SU-DHL-6 (cell line): Measurements from ENCODE around the gene ANGPTL5.

Source experiments
- EZH2phosphoT487 ChIP-seq: fragments of 200-600 bp; sonication (generic), shearing (Covaris generic); conservative IDR thresholded peaks from 2 replicates; pipeline ENCODE4 v1.6.1; 2018; ENCODE audit warnings: mild to moderate bottlenecking, antibody characterized with exemption, low read length, moderate library complexity, mixed read lengths
- TF ChIP-seq, protein P1 (sequence below): fragments of 200-600 bp; sonication (generic); IDR thresholded peaks from one replicate; pipeline ENCODE4 v1.5.1; 2017; ENCODE audit warnings: antibody characterized with exemption, mild to moderate bottlenecking, low read length, moderate library complexity; ENCODE audit not compliant: insufficient read depth, poor library complexity, severe bottlenecking

- TF ChIP-seq, protein P1, sequence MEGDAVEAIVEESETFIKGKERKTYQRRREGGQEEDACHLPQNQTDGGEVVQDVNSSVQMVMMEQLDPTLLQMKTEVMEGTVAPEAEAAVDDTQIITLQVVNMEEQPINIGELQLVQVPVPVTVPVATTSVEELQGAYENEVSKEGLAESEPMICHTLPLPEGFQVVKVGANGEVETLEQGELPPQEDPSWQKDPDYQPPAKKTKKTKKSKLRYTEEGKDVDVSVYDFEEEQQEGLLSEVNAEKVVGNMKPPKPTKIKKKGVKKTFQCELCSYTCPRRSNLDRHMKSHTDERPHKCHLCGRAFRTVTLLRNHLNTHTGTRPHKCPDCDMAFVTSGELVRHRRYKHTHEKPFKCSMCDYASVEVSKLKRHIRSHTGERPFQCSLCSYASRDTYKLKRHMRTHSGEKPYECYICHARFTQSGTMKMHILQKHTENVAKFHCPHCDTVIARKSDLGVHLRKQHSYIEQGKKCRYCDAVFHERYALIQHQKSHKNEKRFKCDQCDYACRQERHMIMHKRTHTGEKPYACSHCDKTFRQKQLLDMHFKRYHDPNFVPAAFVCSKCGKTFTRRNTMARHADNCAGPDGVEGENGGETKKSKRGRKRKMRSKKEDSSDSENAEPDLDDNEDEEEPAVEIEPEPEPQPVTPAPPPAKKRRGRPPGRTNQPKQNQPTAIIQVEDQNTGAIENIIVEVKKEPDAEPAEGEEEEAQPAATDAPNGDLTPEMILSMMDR = no peak
- TF ChIP-seq EZH2phosphoT487 = no peak
Measured at GRCh38 chr11:101867951-101868350, 48.4 kb downstream of the ANGPTL5 start.
